ENCODE results near the gene TENM3. TPM values are rescaled to one million over a fixed set of nuclear protein-coding genes. Genes with fewer than 3 reads are reported as not detected.

The TENM3 gene
- total RNA-seq, 1 experiment from 2014 or later, result 34.1 TPM

GRCh38 chr4:182521011-182521410, 277.8 kb downstream of the TENM3 start:
- DNase-seq (ENCODE audit: unreplicated experiment), result no peak
- H3K4me1 Mint-ChIP-seq (ENCODE audit: insufficient read depth, unreplicated experiment), result no peaks in the 10 kb centered on the region
- CTCF ChIA-PET, result no interaction called here
- no peak overlapping the region for H3K4me3 Mint-ChIP-seq (ENCODE audit: unreplicated experiment)
- no peaks in the 10 kb centered on the region for H3K36me3 Mint-ChIP-seq (ENCODE audit: insufficient read depth, unreplicated experiment)
- H3K27me3 Mint-ChIP-seq (ENCODE audit: insufficient read depth, unreplicated experiment), result no peaks in the 10 kb centered on the region
- POLR2A ChIA-PET, result interaction anchor here (0.6 kb wide), 1 partner anchor 20 kb away, joined by 3 read pairs; no protein-coding TSS in a partner anchor
- no peak overlapping the region for H3K27ac Mint-ChIP-seq (ENCODE audit: low read depth, unreplicated experiment)
- no peak for TF ChIP-seq CTCF (IDR thresholded peaks at IDR 0.05; ENCODE audit: unreplicated experiment)
- no peaks in the 10 kb centered on the region for H3K9me3 Mint-ChIP-seq (ENCODE audit: unreplicated experiment)
- intact Hi-C loops (cut with micrococcal nuclease), result no loop called here
- no TSS peak for BruUV-seq (replicated peaks)

GRCh38 chr4:182528819-182529218, 285.6 kb downstream of the TENM3 start:
- peaks cover 1% of the 10 kb centered on the region for H3K4me1 Mint-ChIP-seq (ENCODE audit: insufficient read depth, unreplicated experiment)
- no TSS peak for BruUV-seq (replicated peaks)
- intact Hi-C loops (cut with micrococcal nuclease), result no loop called here
- POLR2A ChIA-PET, result no interaction called here
- H3K4me3 Mint-ChIP-seq (ENCODE audit: unreplicated experiment), result no peak overlapping the region
- no peaks in the 10 kb centered on the region for H3K27me3 Mint-ChIP-seq (ENCODE audit: insufficient read depth, unreplicated experiment)
- CTCF ChIA-PET, result no interaction called here
- H3K36me3 Mint-ChIP-seq (ENCODE audit: insufficient read depth, unreplicated experiment), result no peaks in the 10 kb centered on the region
- no peak overlapping the region for H3K27ac Mint-ChIP-seq (ENCODE audit: low read depth, unreplicated experiment)
- H3K9me3 Mint-ChIP-seq (ENCODE audit: unreplicated experiment), result no peaks in the 10 kb centered on the region
- TF ChIP-seq CTCF (IDR thresholded peaks at IDR 0.05; ENCODE audit: unreplicated experiment), result no peak
- no peak for DNase-seq (ENCODE audit: unreplicated experiment)

- no peaks in the 10 kb centered on the region for H3K36me3 Mint-ChIP-seq (ENCODE audit: insufficient read depth, unreplicated experiment)
- no peaks in the 10 kb centered on the region for H3K27me3 Mint-ChIP-seq (ENCODE audit: insufficient read depth, unreplicated experiment)
- peaks cover 9% of the 10 kb centered on the region for H3K4me1 Mint-ChIP-seq (ENCODE audit: insufficient read depth, unreplicated experiment)
- no peak overlapping the region for H3K4me3 Mint-ChIP-seq (ENCODE audit: unreplicated experiment)
- H3K27ac Mint-ChIP-seq (ENCODE audit: low read depth, unreplicated experiment), result no peak overlapping the region
- no TSS peak for BruUV-seq (replicated peaks)
- ChIA-PET POLR2A (interaction anchor here (0.6 kb wide), 1 partner anchor 27 kb away, joined by 3 read pairs; no protein-coding TSS in a partner anchor), CTCF (interaction anchor here (0.6 to 1.3 kb wide), 2 partner anchors 8 to 17 kb away, joined by 3 read pairs; no protein-coding TSS in a partner anchor)
- H3K9me3 Mint-ChIP-seq (ENCODE audit: unreplicated experiment), result no peaks in the 10 kb centered on the region
- no peak for TF ChIP-seq CTCF (IDR thresholded peaks at IDR 0.05; ENCODE audit: unreplicated experiment)
- DNase-seq (ENCODE audit: unreplicated experiment), result no peak
- intact Hi-C loops (cut with micrococcal nuclease), result no loop called here
These were observed 287.2 kb downstream of the TENM3 start for GRCh38 chr4:182530451-182530850.

- H3K27ac Mint-ChIP-seq (ENCODE audit: low read depth, unreplicated experiment), result no peak overlapping the region
- H3K4me3 Mint-ChIP-seq (ENCODE audit: unreplicated experiment), result no peak overlapping the region
- H3K4me1 Mint-ChIP-seq (ENCODE audit: insufficient read depth, unreplicated experiment), result peaks cover 9% of the 10 kb centered on the region
- DNase-seq (ENCODE audit: unreplicated experiment), result no peak
- H3K36me3 Mint-ChIP-seq (ENCODE audit: insufficient read depth, unreplicated experiment), result no peaks in the 10 kb centered on the region
- no TSS peak for BruUV-seq (replicated peaks)
- ChIA-PET CTCF (interaction anchor here (0.6 to 1.3 kb wide), 3 partner anchors 12 to 382 kb away, joined by 3 to 4 read pairs (median 3); no protein-coding TSS in a partner anchor), POLR2A (no interaction called here)
- no peak for TF ChIP-seq CTCF (IDR thresholded peaks at IDR 0.05; ENCODE audit: unreplicated experiment)
- no peaks in the 10 kb centered on the region for H3K27me3 Mint-ChIP-seq (ENCODE audit: insufficient read depth, unreplicated experiment)
- H3K9me3 Mint-ChIP-seq (ENCODE audit: unreplicated experiment), result no peaks in the 10 kb centered on the region
- intact Hi-C loops (cut with micrococcal nuclease), result no loop called here
These were observed 288.5 kb downstream of the TENM3 start for GRCh38 chr4:182531555-182532162.
